ENCODE results near the gene MBOAT1.
"Not testable (repeated sequence)": the region's sequence is repeated elsewhere in the genome, so short reads cannot be mapped to it uniquely, and the experiment has no call there.

Gene MBOAT1

GRCh38 chr6:20202324-20202658, 10.0 kb downstream of the MBOAT1 start:
- no peak for DNase-seq

GRCh38 chr6:20200761-20201630, 11.3 kb downstream of the MBOAT1 start:
- DNase-seq = no peak

- DNase-seq = no peak
Measured at GRCh38 chr6:20198775-20199174, 13.5 kb downstream of the MBOAT1 start.

GRCh38 chr6:20198156-20198774, 14.0 kb downstream of the MBOAT1 start:
- no peak for DNase-seq

- no peak for DNase-seq
Measured at GRCh38 chr6:20197251-20197650, 15.0 kb downstream of the MBOAT1 start.

DNA sequence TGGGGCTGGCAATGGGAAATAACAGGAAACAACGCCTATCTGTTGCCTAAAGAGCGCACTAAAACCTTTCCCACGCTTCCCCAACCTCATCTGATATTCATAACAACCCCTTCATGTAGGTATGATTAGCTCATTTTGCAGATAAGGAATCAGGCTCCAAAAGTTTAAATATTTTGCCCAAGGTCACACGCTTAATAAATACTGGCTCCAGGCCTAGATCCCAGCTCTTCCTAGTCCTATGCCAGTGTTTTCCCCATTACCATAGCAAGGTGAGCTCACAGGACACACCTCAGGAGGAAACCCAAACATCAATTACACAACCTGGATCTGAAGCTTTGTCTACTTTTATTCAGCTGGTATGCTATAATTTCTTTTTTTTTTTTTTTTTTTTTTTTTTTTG, 19.6 kb downstream of the MBOAT1 start:
- DNase-seq = no peak

GRCh38 chr6:20191992-20192391, 20.3 kb downstream of the MBOAT1 start:
- DNase-seq = no peak

DNA sequence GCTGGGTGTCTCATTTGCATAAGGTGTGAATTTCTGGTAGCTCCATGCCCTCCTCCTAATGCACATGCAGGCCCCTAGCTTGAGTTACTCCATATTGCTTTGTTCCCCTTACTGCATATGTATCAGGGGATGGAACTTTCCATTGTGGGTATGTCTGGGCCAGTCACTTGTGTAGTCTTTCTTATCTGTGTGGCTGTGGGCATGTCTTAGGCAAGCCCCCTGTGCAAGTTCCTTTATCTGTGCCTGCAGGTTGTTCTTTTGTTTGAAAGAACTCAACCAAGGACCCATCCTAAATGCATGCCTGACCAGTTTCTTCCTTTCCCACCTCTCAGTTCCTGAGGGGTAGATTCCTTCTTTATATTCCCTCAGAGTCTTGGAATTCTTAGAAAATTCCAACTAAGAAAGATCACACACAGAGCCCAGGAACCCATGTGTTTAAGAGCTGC, 23.6 kb downstream of the MBOAT1 start:
- no peak for DNase-seq

DNA sequence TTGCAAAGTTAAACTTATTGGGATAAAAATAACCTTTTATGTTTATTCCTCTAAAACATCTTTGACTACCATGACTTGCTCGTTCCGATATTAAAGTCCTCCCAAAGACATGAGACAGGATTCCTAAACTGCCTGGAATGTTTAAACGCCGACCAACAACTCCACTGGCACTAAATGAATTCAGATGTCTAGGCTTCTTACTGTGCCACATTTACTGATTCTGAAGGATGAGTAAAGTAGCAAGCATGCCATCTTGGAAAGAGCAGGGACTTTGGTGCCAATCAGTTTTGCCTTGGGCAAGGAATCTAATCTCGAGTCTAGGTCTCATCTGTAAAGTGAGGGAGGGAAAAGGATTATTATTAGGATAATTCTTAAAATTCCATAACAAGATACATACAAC, 25.3 kb downstream of the MBOAT1 start:
- DNase-seq = no peak

DNA sequence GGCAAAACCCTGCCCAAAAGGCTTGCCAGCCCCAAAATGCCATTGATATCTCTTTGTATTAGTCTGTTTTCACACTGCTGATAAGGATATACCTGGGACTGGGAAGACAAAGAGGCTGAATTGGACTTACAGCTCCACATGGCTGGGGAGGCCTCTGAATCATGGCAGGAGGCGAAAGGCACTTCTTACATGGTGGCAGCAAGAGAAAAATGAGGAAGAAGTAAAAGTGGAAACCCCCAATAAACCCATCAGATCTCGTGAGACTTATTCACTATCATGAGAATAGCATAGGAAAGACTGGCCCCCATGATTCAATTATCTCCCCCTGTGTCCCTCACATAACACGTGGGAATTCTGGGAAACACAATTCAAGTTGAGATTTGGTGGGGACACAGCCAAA, 28.6 kb downstream of the MBOAT1 start:
- no peak for DNase-seq

DNA sequence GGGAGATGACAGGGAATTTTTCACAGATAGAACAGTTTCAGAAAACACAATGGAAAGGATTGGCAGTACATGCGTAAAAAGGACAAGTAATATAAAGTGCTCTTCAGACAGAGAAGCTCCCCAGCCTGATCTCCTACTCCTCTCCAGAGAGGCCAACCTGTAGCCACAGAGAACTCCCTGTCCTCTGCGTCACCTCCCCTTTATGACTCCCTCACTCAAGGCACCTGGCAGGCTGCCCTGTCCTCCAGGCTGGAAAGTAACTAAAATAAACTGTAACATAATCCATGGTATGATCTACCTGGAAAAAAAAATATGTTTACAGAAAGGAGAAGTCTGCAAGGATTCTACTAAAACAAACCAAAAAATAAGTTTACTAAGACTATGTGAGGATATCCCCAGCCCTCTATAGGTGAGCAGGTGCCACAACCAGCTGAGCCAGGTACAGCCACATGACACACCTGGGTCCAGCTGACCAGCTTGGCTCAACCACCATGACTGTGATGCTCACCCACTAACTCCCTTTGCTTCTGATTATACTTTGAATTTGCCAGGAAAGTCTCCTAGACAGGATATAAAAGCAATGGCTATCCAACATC, 29.2 kb downstream of the MBOAT1 start:
- DNase-seq = no peak

DNA sequence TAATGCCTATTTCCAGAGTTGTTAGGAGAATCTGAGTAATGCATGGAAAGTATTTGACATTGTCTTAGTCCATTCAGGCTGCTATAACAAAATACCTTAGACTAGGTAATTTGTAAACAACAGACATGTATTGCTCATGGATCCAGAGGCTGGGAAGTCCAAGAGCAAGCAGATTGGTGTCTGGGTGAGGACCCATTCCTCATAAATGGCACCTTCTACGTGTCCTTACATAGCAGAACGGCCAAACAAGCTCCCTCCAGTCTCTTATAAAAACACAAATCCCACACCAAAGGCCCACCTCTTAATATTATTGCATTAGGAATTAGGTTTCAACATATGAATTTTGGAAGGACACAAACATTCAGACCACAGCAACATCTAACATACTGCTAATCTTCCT, 30.2 kb downstream of the MBOAT1 start:
- no peak for DNase-seq

DNA sequence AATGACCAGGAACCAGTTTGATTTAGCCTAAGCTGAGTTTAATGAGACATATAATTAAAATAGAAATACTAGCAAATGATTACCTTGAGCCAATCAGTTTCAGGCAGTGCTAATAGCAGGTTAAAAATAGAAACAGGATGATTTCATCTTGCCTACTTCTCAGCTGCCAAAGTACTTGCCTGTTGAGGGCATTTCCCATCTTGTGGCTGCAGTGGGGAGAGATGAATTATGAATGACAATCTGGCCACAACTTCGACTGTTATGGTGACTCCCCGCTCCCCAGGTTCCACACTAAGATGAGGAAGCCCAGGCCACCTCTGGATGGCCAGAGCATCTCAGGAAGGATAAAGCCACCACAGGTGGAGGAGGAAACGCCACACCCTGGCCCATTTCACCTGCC, 31.3 kb downstream of the MBOAT1 start:
- no peak for DNase-seq

GRCh38 chr6:20179287-20180045, 32.8 kb downstream of the MBOAT1 start:
- not testable (repeated sequence) for DNase-seq

DNA sequence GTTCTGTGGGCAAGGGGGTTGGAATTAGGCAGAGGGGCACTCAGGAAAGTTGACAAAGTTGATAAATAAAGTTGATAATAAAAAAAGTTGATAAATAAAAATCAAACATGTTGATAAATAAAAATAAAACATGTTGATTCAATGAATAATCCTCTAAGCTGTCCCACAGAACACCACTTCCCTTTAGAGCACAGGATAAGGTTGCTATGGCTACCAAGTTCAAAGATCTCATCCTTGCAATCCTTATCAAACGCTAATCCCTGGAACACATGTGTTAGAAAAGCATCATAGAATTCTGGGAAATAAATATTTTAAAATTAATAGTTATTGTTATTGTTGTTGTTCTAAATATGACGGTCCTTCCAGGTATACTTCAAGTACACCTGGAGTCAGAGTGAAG, 33.9 kb downstream of the MBOAT1 start:
- DNase-seq = no peak

DNA sequence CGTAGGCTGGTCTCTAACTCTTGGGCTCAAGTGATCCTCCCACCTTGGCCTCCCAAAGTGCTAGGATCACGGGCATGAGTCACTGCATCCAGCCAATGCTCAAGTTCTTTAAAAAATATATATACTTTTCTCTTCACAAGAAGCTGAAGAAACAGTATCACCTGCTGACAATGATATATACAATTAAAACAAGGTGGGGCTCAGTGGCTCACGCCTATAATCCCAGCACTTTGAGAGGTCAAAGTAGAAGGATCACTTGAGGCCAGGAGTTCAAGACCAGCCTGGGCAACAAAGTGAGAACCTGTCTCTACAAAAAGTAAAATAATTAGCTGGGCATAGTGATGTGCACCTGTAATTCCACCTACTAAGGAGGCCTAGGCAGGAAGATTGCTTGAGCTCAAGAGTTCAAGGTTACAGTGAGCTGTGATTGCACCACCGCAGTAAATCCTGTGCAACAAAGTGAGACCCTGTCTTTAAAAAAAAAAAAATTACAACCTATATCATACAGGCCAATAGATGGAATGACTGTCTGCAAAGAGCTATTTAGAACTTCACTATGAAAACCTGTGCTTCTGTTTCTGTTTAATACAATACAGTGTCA, 36.4 kb downstream of the MBOAT1 start:
- DNase-seq = no peak

GRCh38 chr6:20173833-20174792, 38.2 kb downstream of the MBOAT1 start:
- no peak for DNase-seq

GRCh38 chr6:20172842-20173456, 39.3 kb downstream of the MBOAT1 start:
- DNase-seq = no peak

GRCh38 chr6:20170455-20171148, 41.7 kb downstream of the MBOAT1 start:
- no peak for DNase-seq

DNA sequence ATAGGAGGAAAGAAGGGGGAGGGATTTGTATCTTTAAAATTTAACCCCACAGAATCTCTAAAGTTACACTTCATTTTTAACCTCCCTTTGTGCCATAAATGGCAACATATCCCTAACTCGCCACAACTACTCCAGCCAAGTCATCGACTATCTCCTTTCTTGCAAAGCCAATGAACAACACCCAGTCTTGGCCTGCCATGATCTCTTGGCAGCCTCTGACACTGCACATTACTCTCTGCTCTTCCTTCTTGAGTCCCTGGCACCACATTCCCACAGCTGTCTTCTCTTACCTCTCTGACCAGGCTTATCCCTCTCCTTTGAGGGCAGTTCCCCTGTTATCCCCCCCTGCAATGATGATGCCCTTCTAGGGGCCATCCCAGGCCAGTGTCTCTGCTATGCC, 42.5 kb downstream of the MBOAT1 start:
- DNase-seq = no peak

DNA sequence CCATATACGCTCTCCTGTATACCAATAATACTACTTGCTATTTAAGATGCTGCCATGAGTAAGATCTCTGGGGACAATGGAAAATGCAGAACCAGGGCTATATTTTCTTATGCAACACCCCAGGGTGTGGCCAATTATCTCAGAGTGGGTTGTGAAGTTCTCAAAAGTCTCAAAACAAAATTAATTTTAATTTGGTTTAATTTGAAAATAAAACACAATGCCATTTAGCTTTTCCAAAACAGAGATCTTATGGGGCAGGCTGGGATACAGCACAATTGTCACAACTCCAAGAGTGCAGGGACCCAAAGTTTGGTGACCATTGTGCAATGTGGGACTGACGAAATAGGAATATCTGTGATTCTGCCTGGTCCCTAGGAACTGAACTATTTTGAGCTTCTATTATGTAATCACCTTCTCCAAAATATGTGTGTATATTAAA, 43.1 kb downstream of the MBOAT1 start:
- no peak for DNase-seq

Data from stimulated activated CD4-positive, alpha-beta T cell treated with anti-CD3 and anti-CD28 coated beads, Interleukin-12 subunit alpha, Interleukin-12 subunit beta, amount 100 ng/mL, for 4 hours (primary cell).